Stomach smooth muscle (tissue), 2 donors: ENCODE results near the gene MARK3.

ENCODE experiments used
- H3K27ac ChIP-seq: one replicate; pipeline ENCODE4 v1.7.0; 2013; ENCODE audit warnings: mild to moderate bottlenecking, low read length, inconsistent platforms
- H3K27me3 ChIP-seq, 2 donors: one replicate each; pipeline ENCODE4 v1.7.0; 2013; ENCODE audit warnings: low read length in 2 of 2; ENCODE audit not compliant: insufficient read depth in 2 of 2, control insufficient read depth in 1 of 2
- H3K36me3 ChIP-seq, 2 donors: one replicate each; pipeline ENCODE4 v1.7.0; 2013; ENCODE audit warnings: low read length in 2 of 2; ENCODE audit not compliant: control insufficient read depth in 2 of 2, insufficient read depth in 2 of 2
- H3K4me1 ChIP-seq: one replicate; pipeline ENCODE4 v1.7.0; 2013; ENCODE audit warnings: low read length; ENCODE audit not compliant: control insufficient read depth, insufficient read depth
- H3K4me3 ChIP-seq, 2 donors: one replicate each; pipeline ENCODE4 v1.7.0; 2013; ENCODE audit warnings: low read length in 2 of 2
- H3K9ac ChIP-seq, 2 donors: one replicate each; pipeline ENCODE4 v1.7.0; 2013; ENCODE audit warnings: low read length in 2 of 2, mild to moderate bottlenecking in 1 of 2
- H3K9me3 ChIP-seq, 2 donors: one replicate each; pipeline ENCODE4 v1.7.0; 2013; ENCODE audit warnings: low read length in 2 of 2; ENCODE audit not compliant: control insufficient read depth in 2 of 2
- donor health status: healthy.
- donor health status: Pancreatic carcinoma.

Gene MARK3

GRCh38 chr14:103541709-103542604 is 156.7 kb downstream of the MARK3 start:
- peak overlapping the region; percentile 40 to 55 for H3K4me3 ChIP-seq
- H3K36me3 ChIP-seq: no peaks in the 10 kb centered on the region
- H3K27ac ChIP-seq: peak overlapping the region; percentile 75
- H3K9ac ChIP-seq: peak overlapping the region; percentile 42 to 47
- no peaks in the 10 kb centered on the region for H3K27me3 ChIP-seq
- H3K4me1 ChIP-seq: peaks cover 91% of the 10 kb centered on the region
- H3K9me3 ChIP-seq: no peaks in the 10 kb centered on the region

DNA sequence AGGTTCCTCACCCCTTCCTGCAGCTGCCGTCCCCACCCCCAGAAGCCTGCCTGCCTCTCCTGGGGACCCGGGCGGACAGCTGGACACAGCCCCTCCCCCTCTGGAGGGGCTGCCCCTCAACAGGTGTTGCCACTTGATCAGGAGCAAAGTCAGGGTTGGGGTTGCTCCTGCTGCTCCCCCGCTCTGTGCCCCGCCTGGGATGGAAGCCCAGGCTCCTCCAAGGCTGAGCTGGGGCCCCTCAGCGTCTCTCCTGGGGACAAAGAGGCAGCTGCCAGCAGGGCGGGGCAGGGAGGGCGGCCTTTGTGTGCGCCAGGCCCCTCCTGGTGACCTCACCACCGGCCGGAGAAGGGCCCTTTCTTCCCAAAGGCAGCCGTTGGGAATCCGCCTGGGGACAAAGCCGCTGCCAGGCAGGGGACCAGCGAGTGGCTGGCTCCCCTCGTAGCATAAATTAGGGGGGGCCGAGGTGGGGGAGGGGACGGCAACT is 157.4 kb downstream of the MARK3 start:
- Histone ChIP-seq H3K9ac (peak overlapping the region in 1 of 2 donors; percentile 13), H3K9me3 (no peaks in the 10 kb centered on the region), H3K27me3 (no peaks in the 10 kb centered on the region), H3K27ac (peak overlapping the region; percentile 75), H3K36me3 (no peaks in the 10 kb centered on the region), H3K4me1 (peaks cover 90% of the 10 kb centered on the region), H3K4me3 (peak overlapping the region; percentile 40 to 55)

DNA sequence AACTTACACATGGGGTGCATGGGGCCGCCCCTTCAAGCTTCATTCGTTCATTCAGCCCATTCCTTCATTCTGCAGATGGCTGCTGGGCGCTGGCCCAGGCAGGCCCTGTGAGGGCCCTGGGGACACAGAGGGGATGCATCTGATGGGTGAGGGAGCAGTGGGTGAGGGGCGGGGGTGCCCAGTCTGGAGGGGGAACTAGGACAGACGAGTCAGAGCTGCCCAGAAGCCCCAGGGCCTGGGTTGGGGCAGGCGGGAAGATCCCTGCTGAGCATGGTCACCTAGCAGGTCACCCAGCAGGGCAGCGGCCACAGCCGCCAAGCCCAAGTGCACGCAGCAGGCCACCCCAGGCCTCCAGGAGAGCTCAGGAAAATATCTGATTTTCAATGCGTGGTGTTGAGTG is 157.9 kb downstream of the MARK3 start:
- peaks cover 88% of the 10 kb centered on the region for H3K4me1 ChIP-seq
- no peak overlapping the region for H3K9ac ChIP-seq
- peak overlapping the region; percentile 75 for H3K27ac ChIP-seq
- H3K4me3 ChIP-seq: peak overlapping the region in 1 of 2 donors; percentile 35
- no peaks in the 10 kb centered on the region for H3K9me3 ChIP-seq
- no peaks in the 10 kb centered on the region for H3K36me3 ChIP-seq
- no peaks in the 10 kb centered on the region for H3K27me3 ChIP-seq

- H3K9ac ChIP-seq: no peak overlapping the region
- peak overlapping the region; percentile 75 for H3K27ac ChIP-seq
- H3K36me3 ChIP-seq: no peaks in the 10 kb centered on the region
- H3K4me1 ChIP-seq: peaks cover 88% of the 10 kb centered on the region
- H3K4me3 ChIP-seq: peak overlapping the region; percentile 25 to 35
- no peaks in the 10 kb centered on the region for H3K9me3 ChIP-seq
- H3K27me3 ChIP-seq: no peaks in the 10 kb centered on the region
Observed at GRCh38 chr14:103543721-103544387, 158.6 kb downstream of the MARK3 start.

DNA sequence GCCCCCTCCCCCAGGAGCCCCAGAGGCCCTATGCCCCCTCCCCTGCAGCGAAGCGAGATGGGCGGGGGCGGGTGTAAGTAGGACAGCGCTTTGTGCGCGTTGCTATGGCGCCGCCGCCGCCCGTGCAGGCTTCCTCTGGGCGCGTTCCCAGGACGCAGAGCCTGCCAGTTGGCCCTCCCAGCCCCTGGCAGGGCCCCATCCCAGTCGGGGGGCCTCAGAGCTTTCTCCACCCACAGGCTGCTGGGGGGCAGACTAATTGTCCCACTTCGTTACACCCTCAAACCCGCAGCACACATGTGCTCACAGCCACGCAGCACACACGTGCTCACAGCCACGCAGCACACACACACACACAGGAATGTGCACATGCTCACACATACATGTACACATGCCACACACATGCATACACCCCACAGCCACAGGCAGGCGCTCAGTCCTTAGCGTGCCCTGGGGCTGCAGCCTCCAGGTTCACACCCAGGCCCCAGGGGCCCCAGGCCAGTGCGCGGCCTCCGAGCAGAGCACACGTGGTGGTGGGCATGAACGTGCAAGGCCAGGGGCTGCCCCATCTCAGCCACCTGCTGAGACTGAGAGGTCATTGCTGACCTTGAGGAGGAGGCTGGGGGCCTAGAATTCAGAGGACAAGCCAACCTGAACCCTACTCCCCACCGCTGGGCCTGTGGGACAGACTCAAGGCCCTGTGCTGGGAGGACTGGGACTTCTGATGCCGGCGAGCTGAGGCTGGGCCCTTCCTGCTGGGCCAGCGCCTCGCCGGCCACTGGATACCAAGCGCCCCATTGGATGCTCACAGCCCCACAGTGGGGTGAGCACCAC is 159.4 kb downstream of the MARK3 start:
- Histone ChIP-seq H3K9me3 (no peaks in the 10 kb centered on the region), H3K27me3 (no peaks in the 10 kb centered on the region), H3K4me3 (no peak overlapping the region), H3K9ac (no peak overlapping the region), H3K4me1 (peaks cover 88% of the 10 kb centered on the region), H3K36me3 (no peaks in the 10 kb centered on the region), H3K27ac (peak overlapping the region; percentile 75)

- H3K27me3 ChIP-seq: no peaks in the 10 kb centered on the region
- H3K9ac ChIP-seq: no peak overlapping the region
- H3K27ac ChIP-seq: peak overlapping the region; percentile 75
- peaks cover 90% of the 10 kb centered on the region for H3K4me1 ChIP-seq
- no peaks in the 10 kb centered on the region for H3K36me3 ChIP-seq
- H3K9me3 ChIP-seq: no peaks in the 10 kb centered on the region
- H3K4me3 ChIP-seq: no peak overlapping the region
Observed at GRCh38 chr14:103545219-103545914, 160.2 kb downstream of the MARK3 start.

- Histone ChIP-seq H3K4me1 (peaks cover 90% of the 10 kb centered on the region), H3K36me3 (no peaks in the 10 kb centered on the region), H3K4me3 (no peak overlapping the region), H3K27me3 (no peaks in the 10 kb centered on the region), H3K9me3 (no peaks in the 10 kb centered on the region), H3K9ac (no peak overlapping the region), H3K27ac (peak overlapping the region; percentile 37)
Observed at GRCh38 chr14:103545915-103546651, 160.9 kb downstream of the MARK3 start.

GRCh38 chr14:103546652-103547454 is 161.6 kb downstream of the MARK3 start:
- Histone ChIP-seq H3K9me3 (no peaks in the 10 kb centered on the region), H3K27me3 (no peaks in the 10 kb centered on the region), H3K36me3 (no peaks in the 10 kb centered on the region), H3K4me3 (peak overlapping the region in 1 of 2 donors; percentile 29), H3K27ac (peak overlapping the region; percentile 37), H3K9ac (no peak overlapping the region), H3K4me1 (peaks cover 90% of the 10 kb centered on the region)

GRCh38 chr14:103547455-103547940 is 162.3 kb downstream of the MARK3 start:
- no peak overlapping the region for H3K4me3 ChIP-seq
- no peaks in the 10 kb centered on the region for H3K36me3 ChIP-seq
- H3K9ac ChIP-seq: no peak overlapping the region
- H3K27ac ChIP-seq: no peak overlapping the region
- H3K9me3 ChIP-seq: no peaks in the 10 kb centered on the region
- H3K27me3 ChIP-seq: no peaks in the 10 kb centered on the region
- H3K4me1 ChIP-seq: peaks cover 90% of the 10 kb centered on the region
